Astrocyte (in vitro differentiated cells and primary cell): ENCODE data around the gene CSNK1D. TPM values are rescaled to one million over a fixed set of nuclear protein-coding genes. Genes with fewer than 3 reads are reported as not detected.
A peak's percentile ranks its signal among the peaks of the same experiment; 100 is the strongest.

Source experiments
- DNase-seq: peaks from one replicate; pipeline ENCODE4 v3.0.0-alpha.2; 2010; ENCODE audit warnings: low read depth
- FAIRE-seq: peaks from 2 replicates; lab custom pipeline; 2011; peaks lifted over from hg19 to GRCh38; lab: Jason Lieb, UNC
- H2AFZ ChIP-seq: 2 replicates; pipeline ENCODE4 v1.6.0; 2012; ENCODE audit warnings: low read depth, low read length, inconsistent platforms
- H3K27ac ChIP-seq: 2 replicates; pipeline ENCODE4 v1.5.1; 2011; ENCODE audit warnings: low read depth, low read length, inconsistent platforms
- H3K27me3 ChIP-seq: 2 replicates; pipeline ENCODE4 v1.6.0; 2011; ENCODE audit warnings: low read length, inconsistent platforms; ENCODE audit not compliant: insufficient read depth
- H3K36me3 ChIP-seq: 2 replicates; pipeline ENCODE4 v1.5.1; 2011; ENCODE audit warnings: low read length, inconsistent platforms; ENCODE audit not compliant: insufficient read depth
- H3K4me1 ChIP-seq: 2 replicates; pipeline ENCODE4 v1.5.1; 2011; ENCODE audit warnings: low read length, inconsistent platforms; ENCODE audit not compliant: insufficient read depth
- H3K4me2 ChIP-seq: 2 replicates; pipeline ENCODE4 v1.6.0; 2012; ENCODE audit warnings: low read length, inconsistent platforms
- H3K4me3 ChIP-seq: 2 replicates; pipeline ENCODE4 v1.5.1; 2011; ENCODE audit warnings: low read depth, mild to moderate bottlenecking, low read length, inconsistent platforms; ENCODE audit not compliant: insufficient read depth
- H3K79me2 ChIP-seq: 2 replicates; pipeline ENCODE4 v1.6.0; 2012; ENCODE audit warnings: mild to moderate bottlenecking, low read length, inconsistent platforms; ENCODE audit not compliant: insufficient read depth
- H3K9ac ChIP-seq: 2 replicates; pipeline ENCODE4 v1.6.0; 2012; ENCODE audit warnings: mild to moderate bottlenecking, low read length, inconsistent platforms
- H3K9me3 ChIP-seq: 2 replicates; pipeline ENCODE4 v1.5.1; 2012; ENCODE audit warnings: low read depth, mild to moderate bottlenecking, low read length, inconsistent platforms; ENCODE audit not compliant: insufficient read depth
- H4K20me1 ChIP-seq: 2 replicates; pipeline ENCODE4 v1.6.0; 2012; ENCODE audit warnings: low read length, inconsistent platforms; ENCODE audit not compliant: insufficient read depth
- H3K27ac Mint-ChIP-seq: one replicate; pipeline ENCODE4 v1.8.0; 2021; ENCODE audit warnings: mild to moderate bottlenecking, mixed read lengths; ENCODE audit not compliant: unreplicated experiment
- H3K27me3 Mint-ChIP-seq: one replicate; pipeline ENCODE4 v1.8.0; 2021; ENCODE audit warnings: low read depth, mixed read lengths; ENCODE audit not compliant: unreplicated experiment
- H3K36me3 Mint-ChIP-seq: one replicate; pipeline ENCODE4 v1.8.0; 2021; ENCODE audit warnings: low read depth, mixed read lengths; ENCODE audit not compliant: unreplicated experiment
- H3K4me1 Mint-ChIP-seq: one replicate; pipeline ENCODE4 v1.8.0; 2021; ENCODE audit warnings: low read depth, mixed read lengths; ENCODE audit not compliant: unreplicated experiment
- H3K4me3 Mint-ChIP-seq: one replicate; pipeline ENCODE4 v1.8.0; 2021; ENCODE audit warnings: mild to moderate bottlenecking, moderate library complexity, mixed read lengths; ENCODE audit not compliant: unreplicated experiment
- H3K9me3 Mint-ChIP-seq: one replicate; pipeline ENCODE4 v1.8.0; 2021; ENCODE audit warnings: mild to moderate bottlenecking, mixed read lengths; ENCODE audit not compliant: unreplicated experiment
- EZH2 ChIP-seq: IDR thresholded peaks from 2 replicates; pipeline ENCODE4 v1.6.1; 2012; ENCODE audit warnings: mild to moderate bottlenecking, low read length, inconsistent platforms; ENCODE audit not compliant: insufficient read depth
- total RNA-seq: library from RNA; stranded (reverse); gene quantifications from 2 replicates; pipeline ENCODE4 v1.2.1, GENCODE V29; 2021
- TF ChIP-seq, protein P1 (sequence below): IDR thresholded peaks from 2 replicates; pipeline ENCODE4 v1.5.1; 2011; ENCODE audit warnings: low read depth, mild to moderate bottlenecking, inconsistent platforms, low read length, moderate library complexity; ENCODE audit not compliant: insufficient read depth

Gene CSNK1D
- total RNA-seq, 1 donor from 2014 or later: 153 TPM

DNA sequence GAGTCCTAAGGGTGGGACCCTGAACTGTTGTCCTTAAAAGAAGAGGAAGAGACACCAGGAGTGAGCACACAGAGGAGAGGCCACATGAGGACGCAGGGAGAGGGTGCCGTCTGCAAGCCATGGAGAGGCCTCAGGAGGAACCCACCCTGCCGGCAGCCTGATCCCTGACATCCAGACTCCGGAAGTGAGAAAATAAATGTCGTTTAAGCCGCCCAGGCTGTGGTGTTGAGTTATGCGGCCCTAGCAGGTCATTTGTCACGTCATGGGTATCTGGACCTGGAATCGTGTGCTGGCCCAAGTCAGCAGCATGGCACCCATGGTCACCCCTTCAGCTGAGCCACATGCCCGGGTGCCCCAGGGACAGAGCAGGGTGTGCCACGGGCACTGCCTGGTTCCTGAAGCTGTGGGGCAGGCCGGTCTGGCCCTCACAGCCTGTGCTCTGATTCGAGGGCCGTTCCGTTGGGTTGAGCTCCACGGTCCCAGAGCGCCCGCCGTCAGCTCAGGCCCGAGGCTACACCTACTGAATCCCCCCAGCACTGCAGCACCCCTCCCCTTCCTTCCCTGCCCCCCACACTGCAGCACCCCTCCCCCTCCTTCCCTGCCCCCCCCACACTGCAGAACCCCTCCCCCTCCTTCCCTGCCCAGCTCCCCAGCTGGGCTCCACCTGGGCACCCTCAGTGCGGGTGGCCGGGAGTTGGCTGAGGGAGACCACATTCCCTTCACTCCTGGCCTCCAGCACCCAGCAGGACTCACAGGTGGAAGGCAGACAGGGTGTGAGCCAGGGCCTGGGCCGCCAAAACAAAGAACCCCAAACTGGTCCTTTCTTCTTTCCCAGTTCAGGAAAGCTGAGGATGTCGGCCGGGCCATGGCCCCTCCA lies 58.2 kb downstream of the CSNK1D start:
- no peak overlapping the region for H3K9ac ChIP-seq
- H3K9me3 ChIP-seq: no peaks in the 10 kb centered on the region
- H4K20me1 ChIP-seq: no peaks in the 10 kb centered on the region
- TF ChIP-seq, protein P1, sequence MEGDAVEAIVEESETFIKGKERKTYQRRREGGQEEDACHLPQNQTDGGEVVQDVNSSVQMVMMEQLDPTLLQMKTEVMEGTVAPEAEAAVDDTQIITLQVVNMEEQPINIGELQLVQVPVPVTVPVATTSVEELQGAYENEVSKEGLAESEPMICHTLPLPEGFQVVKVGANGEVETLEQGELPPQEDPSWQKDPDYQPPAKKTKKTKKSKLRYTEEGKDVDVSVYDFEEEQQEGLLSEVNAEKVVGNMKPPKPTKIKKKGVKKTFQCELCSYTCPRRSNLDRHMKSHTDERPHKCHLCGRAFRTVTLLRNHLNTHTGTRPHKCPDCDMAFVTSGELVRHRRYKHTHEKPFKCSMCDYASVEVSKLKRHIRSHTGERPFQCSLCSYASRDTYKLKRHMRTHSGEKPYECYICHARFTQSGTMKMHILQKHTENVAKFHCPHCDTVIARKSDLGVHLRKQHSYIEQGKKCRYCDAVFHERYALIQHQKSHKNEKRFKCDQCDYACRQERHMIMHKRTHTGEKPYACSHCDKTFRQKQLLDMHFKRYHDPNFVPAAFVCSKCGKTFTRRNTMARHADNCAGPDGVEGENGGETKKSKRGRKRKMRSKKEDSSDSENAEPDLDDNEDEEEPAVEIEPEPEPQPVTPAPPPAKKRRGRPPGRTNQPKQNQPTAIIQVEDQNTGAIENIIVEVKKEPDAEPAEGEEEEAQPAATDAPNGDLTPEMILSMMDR: no peak
- no peak for TF ChIP-seq EZH2
- no peaks in the 10 kb centered on the region for H3K36me3 ChIP-seq
- H3K4me3 ChIP-seq: no peak overlapping the region
- peak overlapping the region; percentile 86 for H3K27ac Mint-ChIP-seq
- no peak overlapping the region for H3K4me2 ChIP-seq
- H3K9me3 Mint-ChIP-seq: no peaks in the 10 kb centered on the region
- H2AFZ ChIP-seq: no peak overlapping the region
- no peaks in the 10 kb centered on the region for H3K27me3 ChIP-seq
- H3K79me2 ChIP-seq: peaks cover 12% of the 10 kb centered on the region
- H3K4me1 ChIP-seq: peaks cover 47% of the 10 kb centered on the region
- H3K36me3 Mint-ChIP-seq: no peaks in the 10 kb centered on the region
- peaks cover 14% of the 10 kb centered on the region for H3K4me1 Mint-ChIP-seq
- H3K27me3 Mint-ChIP-seq: no peaks in the 10 kb centered on the region
- no peak overlapping the region for H3K4me3 Mint-ChIP-seq
- peak overlapping the region; percentile 1 for H3K27ac ChIP-seq
- DNase-seq: no peak
- no peak for FAIRE-seq

DNA sequence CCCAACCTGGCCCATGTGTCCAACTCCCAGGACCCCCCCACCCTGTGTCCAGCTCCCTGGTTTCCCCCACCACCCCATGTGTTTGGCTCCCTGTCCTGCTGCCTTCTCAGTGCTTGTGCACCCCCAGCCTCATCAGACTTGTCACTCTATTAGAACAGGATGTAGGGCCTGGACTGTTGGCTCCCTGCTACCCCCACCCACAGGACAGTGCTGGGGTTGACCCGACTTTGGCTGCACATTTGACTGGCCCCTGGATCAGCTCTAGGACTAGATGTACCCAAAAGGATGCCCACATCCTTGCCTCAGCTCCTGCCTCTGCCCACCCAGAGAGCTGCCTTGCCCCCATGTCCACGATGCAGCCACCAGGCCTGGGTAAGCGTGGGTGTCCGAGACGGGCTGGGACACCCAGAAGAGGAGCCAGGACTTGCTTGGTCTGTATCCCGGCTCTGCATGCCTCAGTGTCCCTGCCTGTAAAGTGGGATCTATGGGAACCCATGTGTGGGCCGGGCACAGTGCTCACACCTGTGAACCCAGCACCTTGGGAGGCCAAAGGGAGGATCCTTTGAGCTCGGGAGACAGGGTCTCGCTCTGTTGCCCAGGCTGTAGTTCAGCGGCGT lies 59.4 kb downstream of the CSNK1D start:
- Mint-ChIP-seq H3K4me1 (peaks cover 14% of the 10 kb centered on the region), H3K36me3 (no peaks in the 10 kb centered on the region), H3K27me3 (no peaks in the 10 kb centered on the region), H3K4me3 (peak overlapping the region; percentile 67), H3K27ac (no peak overlapping the region), H3K9me3 (no peaks in the 10 kb centered on the region)
- Histone ChIP-seq H3K27me3 (no peaks in the 10 kb centered on the region), H3K4me2 (no peak overlapping the region), H3K9ac (no peak overlapping the region), H3K36me3 (no peaks in the 10 kb centered on the region), H3K9me3 (no peaks in the 10 kb centered on the region), H3K4me1 (peaks cover 47% of the 10 kb centered on the region), H3K4me3 (no peak overlapping the region), H2AFZ (no peak overlapping the region), H3K79me2 (peaks cover 12% of the 10 kb centered on the region), H4K20me1 (no peaks in the 10 kb centered on the region), H3K27ac (no peak overlapping the region)
- TF ChIP-seq EZH2: no peak
- TF ChIP-seq, protein P1: no peak
- FAIRE-seq: no peak
- no peak for DNase-seq
